ENCODE results near the gene MYO1B. TPM values are rescaled to one million over a fixed set of nuclear protein-coding genes. Genes with fewer than 3 reads are reported as not detected.

The MYO1B gene
- total and polyA plus RNA-seq, 10 of the 15 experiments (the other 5 are each of a cell fraction or from before 2014, with no cell fraction given) = 0.10 to 4.2 (median 1.6) TPM

- TF ChIP-seq, protein P1, sequence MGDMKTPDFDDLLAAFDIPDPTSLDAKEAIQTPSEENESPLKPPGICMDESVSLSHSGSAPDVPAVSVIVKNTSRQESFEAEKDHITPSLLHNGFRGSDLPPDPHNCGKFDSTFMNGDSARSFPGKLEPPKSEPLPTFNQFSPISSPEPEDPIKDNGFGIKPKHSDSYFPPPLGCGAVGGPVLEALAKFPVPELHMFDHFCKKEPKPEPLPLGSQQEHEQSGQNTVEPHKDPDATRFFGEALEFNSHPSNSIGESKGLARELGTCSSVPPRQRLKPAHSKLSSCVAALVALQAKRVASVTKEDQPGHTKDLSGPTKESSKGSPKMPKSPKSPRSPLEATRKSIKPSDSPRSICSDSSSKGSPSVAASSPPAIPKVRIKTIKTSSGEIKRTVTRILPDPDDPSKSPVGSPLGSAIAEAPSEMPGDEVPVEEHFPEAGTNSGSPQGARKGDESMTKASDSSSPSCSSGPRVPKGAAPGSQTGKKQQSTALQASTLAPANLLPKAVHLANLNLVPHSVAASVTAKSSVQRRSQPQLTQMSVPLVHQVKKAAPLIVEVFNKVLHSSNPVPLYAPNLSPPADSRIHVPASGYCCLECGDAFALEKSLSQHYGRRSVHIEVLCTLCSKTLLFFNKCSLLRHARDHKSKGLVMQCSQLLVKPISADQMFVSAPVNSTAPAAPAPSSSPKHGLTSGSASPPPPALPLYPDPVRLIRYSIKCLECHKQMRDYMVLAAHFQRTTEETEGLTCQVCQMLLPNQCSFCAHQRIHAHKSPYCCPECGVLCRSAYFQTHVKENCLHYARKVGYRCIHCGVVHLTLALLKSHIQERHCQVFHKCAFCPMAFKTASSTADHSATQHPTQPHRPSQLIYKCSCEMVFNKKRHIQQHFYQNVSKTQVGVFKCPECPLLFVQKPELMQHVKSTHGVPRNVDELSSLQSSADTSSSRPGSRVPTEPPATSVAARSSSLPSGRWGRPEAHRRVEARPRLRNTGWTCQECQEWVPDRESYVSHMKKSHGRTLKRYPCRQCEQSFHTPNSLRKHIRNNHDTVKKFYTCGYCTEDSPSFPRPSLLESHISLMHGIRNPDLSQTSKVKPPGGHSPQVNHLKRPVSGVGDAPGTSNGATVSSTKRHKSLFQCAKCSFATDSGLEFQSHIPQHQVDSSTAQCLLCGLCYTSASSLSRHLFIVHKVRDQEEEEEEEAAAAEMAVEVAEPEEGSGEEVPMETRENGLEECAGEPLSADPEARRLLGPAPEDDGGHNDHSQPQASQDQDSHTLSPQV (IDR thresholded peaks at IDR 0.05) = no peak
Observed at GRCh38 chr2:191225690-191226089, 19.5 kb upstream of the MYO1B start (continued).

DNA sequence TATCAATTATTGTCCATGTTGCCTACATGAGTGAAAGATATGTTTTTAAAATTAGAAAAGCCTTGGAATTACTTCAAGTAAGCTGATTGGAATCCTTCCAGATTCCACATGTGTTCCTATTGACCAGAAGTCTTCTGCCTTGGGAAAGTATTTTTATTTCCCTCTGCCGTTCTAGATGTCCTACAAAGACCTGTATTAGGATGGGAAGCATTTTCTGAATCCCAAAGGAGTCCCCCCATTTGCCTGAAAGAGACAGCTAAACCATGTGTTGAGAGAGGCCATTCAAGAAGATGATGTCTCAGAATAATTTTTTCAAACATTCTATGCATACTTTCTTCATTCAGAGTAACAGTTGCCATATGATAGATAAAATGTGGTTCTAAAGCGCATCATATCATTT lies 19.0 kb upstream of the MYO1B start:
- Histone ChIP-seq H3K27ac (ENCODE audit: control insufficient read depth, insufficient read depth) (no peak overlapping the region), H3K4me3 (no peak overlapping the region), H3K79me2 (ENCODE audit: control insufficient read depth, insufficient read depth, low read length) (no peaks in the 10 kb centered on the region), H3K9ac (ENCODE audit: control insufficient read depth, insufficient read depth, low read length) (no peak overlapping the region), H3K36me3 (ENCODE audit: control insufficient read depth in 2 of 2, insufficient read depth in 2 of 2, low read length in 1 of 2) (no peaks in the 10 kb centered on the region), H4K20me1 (ENCODE audit: control insufficient read depth, insufficient read depth) (no peaks in the 10 kb centered on the region), H3K27me3 (replicated peaks in 1 of 2; ENCODE audit: control insufficient read depth in 2 of 2, insufficient read depth in 2 of 2, low read length in 1 of 2) (no peaks in the 10 kb centered on the region), H3K9me3 (replicated peaks; ENCODE audit: control insufficient read depth, insufficient read depth, low read length) (peaks cover 2% of the 10 kb centered on the region; the same call in 1 of the 3 replicates), H3K4me1 (ENCODE audit: control insufficient read depth, insufficient read depth, low read length) (no peaks in the 10 kb centered on the region), H2AFZ (ENCODE audit: control insufficient read depth, low read depth, low read length) (no peak overlapping the region), H3K4me2 (ENCODE audit: control insufficient read depth, insufficient read depth) (no peak overlapping the region)
- DNase-seq (ENCODE audit: low read depth, low spot score) (no peak), FAIRE-seq (no peak), ATAC-seq (no peak)
- ChIA-PET RAD21 (ENCODE audit: unreplicated experiment) (interaction anchor here (1.2 kb wide), 1 partner anchor 61 kb away, joined by 3 read pairs; no protein-coding TSS in a partner anchor), SMC1A (ENCODE audit: uncharacterized antibody, unreplicated experiment) (no interaction called here), POLR2A (no interaction called here), CTCF (interaction anchor here (1.5 kb wide), 1 partner anchor 11 kb away, joined by 5 read pairs; no protein-coding TSS in a partner anchor)
- in situ Hi-C loops (cut with MboI) (no loop called here), intact Hi-C loops (cut with micrococcal nuclease; ENCODE audit: unreplicated experiment) (no loop called here)
- WGBS (ENCODE audit: insufficient coverage, insufficient replicate concordance, low lambda C conversion rate, missing lambda C conversion rate) = 18% methylated on average over 2 of the region's 2 CpGs
- BruUV-seq (replicated peaks) = no TSS peak
- TF ChIP-seq NFYB (IDR thresholded peaks at IDR 0.05; ENCODE audit: insufficient read depth, low read depth, low read length) = no peak
- TF ChIP-seq BACH1 (IDR thresholded peaks at IDR 0.05; ENCODE audit: borderline replicate concordance) = no peak
- TF ChIP-seq POLR2A (IDR thresholded peaks at IDR 0.05; ENCODE audit: low read depth, low read length) = no peak
- TF ChIP-seq NFYA (IDR thresholded peaks at IDR 0.05; ENCODE audit: borderline replicate concordance, low read depth, low read length) = no peak
- TF ChIP-seq MEF2B (IDR thresholded peaks at IDR 0.05; ENCODE audit: partially characterized antibody, poor library complexity, severe bottlenecking) = no peak
- no peak for TF ChIP-seq PBX3 (IDR thresholded peaks at IDR 0.05; ENCODE audit: insufficient replicate concordance, low read depth, low read length)
- no peak for TF ChIP-seq ATF3 (IDR thresholded peaks at IDR 0.05; ENCODE audit: borderline replicate concordance, extremely low read depth, low read depth, low read length)
- no peak for TF ChIP-seq BMI1 (IDR thresholded peaks at IDR 0.05; ENCODE audit: borderline replicate concordance)
- no peak for TF ChIP-seq RAD51 (IDR thresholded peaks at IDR 0.05)
- TF ChIP-seq MYB (IDR thresholded peaks at IDR 0.05; ENCODE audit: borderline replicate concordance, low read depth, low read length) = no peak

Data from GM12878 (cell line).